ENCODE results near the gene MRC1.

DNA sequence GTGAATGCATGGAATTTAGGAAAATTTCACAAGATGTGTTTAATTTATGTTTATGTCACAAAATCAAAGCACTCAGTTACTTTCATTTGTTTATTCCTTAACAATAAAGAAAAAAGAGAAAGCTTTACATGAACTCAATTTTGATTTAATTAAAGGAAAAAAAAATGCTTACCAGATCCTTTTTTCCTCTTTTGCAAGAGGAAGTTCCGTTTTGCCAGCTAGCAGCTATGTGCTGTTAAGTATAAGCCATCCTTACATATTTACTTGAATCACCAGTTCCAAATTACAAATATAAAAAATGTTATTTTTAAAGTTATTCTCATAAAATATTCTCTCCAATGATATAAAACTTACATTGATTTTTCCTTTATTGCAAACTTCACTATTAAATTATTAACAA lies 12.7 kb downstream of the MRC1 start:
- TF ChIP-seq, protein P1, sequence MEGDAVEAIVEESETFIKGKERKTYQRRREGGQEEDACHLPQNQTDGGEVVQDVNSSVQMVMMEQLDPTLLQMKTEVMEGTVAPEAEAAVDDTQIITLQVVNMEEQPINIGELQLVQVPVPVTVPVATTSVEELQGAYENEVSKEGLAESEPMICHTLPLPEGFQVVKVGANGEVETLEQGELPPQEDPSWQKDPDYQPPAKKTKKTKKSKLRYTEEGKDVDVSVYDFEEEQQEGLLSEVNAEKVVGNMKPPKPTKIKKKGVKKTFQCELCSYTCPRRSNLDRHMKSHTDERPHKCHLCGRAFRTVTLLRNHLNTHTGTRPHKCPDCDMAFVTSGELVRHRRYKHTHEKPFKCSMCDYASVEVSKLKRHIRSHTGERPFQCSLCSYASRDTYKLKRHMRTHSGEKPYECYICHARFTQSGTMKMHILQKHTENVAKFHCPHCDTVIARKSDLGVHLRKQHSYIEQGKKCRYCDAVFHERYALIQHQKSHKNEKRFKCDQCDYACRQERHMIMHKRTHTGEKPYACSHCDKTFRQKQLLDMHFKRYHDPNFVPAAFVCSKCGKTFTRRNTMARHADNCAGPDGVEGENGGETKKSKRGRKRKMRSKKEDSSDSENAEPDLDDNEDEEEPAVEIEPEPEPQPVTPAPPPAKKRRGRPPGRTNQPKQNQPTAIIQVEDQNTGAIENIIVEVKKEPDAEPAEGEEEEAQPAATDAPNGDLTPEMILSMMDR (conservative IDR thresholded peaks at IDR 0.05): no peak
- no peak for TF ChIP-seq EZH2 (IDR thresholded peaks at IDR 0.05; ENCODE audit: low read depth)
